EH (cell line): ENCODE data around the gene ALPK1.
"Not testable (repeated sequence)": the region's sequence is repeated elsewhere in the genome, so short reads cannot be mapped to it uniquely, and the experiment has no call there.

Source experiments
- DNase-seq: peaks from one replicate; pipeline ENCODE4 v3.0.0-alpha.2; 2015; ENCODE audit warnings: low read depth

ALPK1 gene

GRCh38 chr4:112379306-112379705, 82.1 kb downstream of the ALPK1 start:
- no peak for DNase-seq

- no peak for DNase-seq
Observed at GRCh38 chr4:112381996-112382692, 85.0 kb downstream of the ALPK1 start.

- no peak for DNase-seq
Observed at GRCh38 chr4:112386071-112386470, 88.9 kb downstream of the ALPK1 start.

GRCh38 chr4:112402098-112402497, 104.9 kb downstream of the ALPK1 start:
- DNase-seq: no peak

- peak; percentile 31 for DNase-seq
Observed at GRCh38 chr4:112403101-112403945, 106.2 kb downstream of the ALPK1 start.

GRCh38 chr4:112410364-112410763, 113.2 kb downstream of the ALPK1 start:
- no peak for DNase-seq

- no peak for DNase-seq
Observed at GRCh38 chr4:112410804-112411203, 113.6 kb downstream of the ALPK1 start.

GRCh38 chr4:112411781-112412550, 114.8 kb downstream of the ALPK1 start:
- DNase-seq: no peak

GRCh38 chr4:112416464-112416863, 119.3 kb downstream of the ALPK1 start:
- no peak for DNase-seq

- DNase-seq: no peak
Observed at GRCh38 chr4:112418092-112418491, 120.9 kb downstream of the ALPK1 start.

- no peak for DNase-seq
Observed at GRCh38 chr4:112421911-112422310, 124.7 kb downstream of the ALPK1 start.

GRCh38 chr4:112422644-112423043, 125.5 kb downstream of the ALPK1 start:
- DNase-seq: peak; percentile 3

- DNase-seq: peak; percentile 33
Observed at GRCh38 chr4:112423591-112423990, 126.4 kb downstream of the ALPK1 start.

GRCh38 chr4:112425823-112426222, 128.7 kb downstream of the ALPK1 start:
- no peak for DNase-seq

GRCh38 chr4:112426416-112426815, 129.2 kb downstream of the ALPK1 start:
- DNase-seq: no peak

- DNase-seq: no peak
Observed at GRCh38 chr4:112431158-112431557, 134.0 kb downstream of the ALPK1 start.

- DNase-seq: no peak
Observed at GRCh38 chr4:112436987-112437386, 139.8 kb downstream of the ALPK1 start.

- DNase-seq: not testable (repeated sequence)
Observed at GRCh38 chr4:112442226-112442625, 145.1 kb downstream of the ALPK1 start.

GRCh38 chr4:112448306-112449132, 151.3 kb downstream of the ALPK1 start:
- peak; percentile 73 for DNase-seq

GRCh38 chr4:112449708-112450107, 152.5 kb downstream of the ALPK1 start:
- no peak for DNase-seq

GRCh38 chr4:112451104-112451503, 153.9 kb downstream of the ALPK1 start:
- no peak for DNase-seq

GRCh38 chr4:112451831-112452230, 154.7 kb downstream of the ALPK1 start:
- DNase-seq: no peak
